Keratinocyte (primary cell): ENCODE results near the gene RAB4B. TPM values are rescaled to one million over a fixed set of nuclear protein-coding genes. Genes with fewer than 3 reads are reported as not detected.

Source experiments
- DNase-seq: peaks from one replicate; pipeline ENCODE4 v3.0.0-alpha.2; 2011; ENCODE audit warnings: low read depth, missing footprints, low spot score
- FAIRE-seq: peaks from 2 replicates; lab custom pipeline; 2011; peaks lifted over from hg19 to GRCh38; lab: Jason Lieb, UNC
- H2AFZ ChIP-seq: 2 replicates; pipeline ENCODE4 v1.6.0; 2012; ENCODE audit warnings: low read length, control low read depth, inconsistent platforms; ENCODE audit not compliant: control insufficient read depth
- H3K27ac ChIP-seq: 2 replicates; pipeline ENCODE4 v1.5.1; 2011; ENCODE audit warnings: low read length; ENCODE audit not compliant: control insufficient read depth, insufficient read depth
- H3K27me3 ChIP-seq: 3 replicates; pipeline ENCODE4 v1.6.0; 2011; ENCODE audit warnings: low read length; ENCODE audit not compliant: control insufficient read depth, insufficient read depth; ENCODE audit errors: extremely low read depth
- H3K36me3 ChIP-seq, 2 experiments: 2 replicates in 1 of 2; 3 replicates in 1 of 2; pipeline ENCODE4 v1.5.1; 2011; ENCODE audit warnings: low read length in 2 of 2, mild to moderate bottlenecking in 1 of 2; ENCODE audit not compliant: control insufficient read depth in 2 of 2, insufficient read depth in 2 of 2; ENCODE audit errors: extremely low read depth in 1 of 2
- H3K4me1 ChIP-seq: 3 replicates; pipeline ENCODE4 v1.5.1; 2011; ENCODE audit warnings: low read length; ENCODE audit not compliant: control insufficient read depth, insufficient read depth; ENCODE audit errors: extremely low read depth
- H3K4me2 ChIP-seq: 3 replicates; pipeline ENCODE4 v1.6.0; 2011; ENCODE audit warnings: low read depth, low read length; ENCODE audit not compliant: control insufficient read depth, insufficient read depth; ENCODE audit errors: extremely low read depth
- H3K4me3 ChIP-seq, 3 experiments: fragments of 200-600 bp in 1 of 3; sonication (generic) in 1 of 3; 2 replicates in 2 of 3; 3 replicates in 1 of 3; pipeline ENCODE4 v1.5.1; 2011 to 2016; ENCODE audit warnings: low read length in 3 of 3, mild to moderate bottlenecking in 3 of 3, control low read depth in 2 of 3, inconsistent platforms in 1 of 3, low read depth in 1 of 3, mixed read lengths in 1 of 3, mixed run types in 1 of 3, moderate library complexity in 1 of 3; ENCODE audit not compliant: control insufficient read depth in 2 of 3, insufficient read depth in 2 of 3; ENCODE audit errors: extremely low read depth in 1 of 3
- H3K79me2 ChIP-seq: 2 replicates; pipeline ENCODE4 v1.6.0; 2012; ENCODE audit warnings: low read length; ENCODE audit not compliant: control insufficient read depth, insufficient read depth
- H3K9ac ChIP-seq: 3 replicates; pipeline ENCODE4 v1.6.0; 2011; ENCODE audit warnings: low read length; ENCODE audit not compliant: control insufficient read depth, insufficient read depth; ENCODE audit errors: extremely low read depth
- H3K9me1 ChIP-seq: 3 replicates; pipeline ENCODE4 v1.6.0; 2011; ENCODE audit warnings: low read length; ENCODE audit not compliant: control insufficient read depth, insufficient read depth; ENCODE audit errors: extremely low read depth
- H3K9me3 ChIP-seq: 2 replicates; pipeline ENCODE4 v1.5.1; 2012; ENCODE audit warnings: low read depth, low read length; ENCODE audit not compliant: control insufficient read depth
- H4K20me1 ChIP-seq: 3 replicates; pipeline ENCODE4 v1.6.0; 2011; ENCODE audit warnings: low read length; ENCODE audit not compliant: control insufficient read depth, insufficient read depth; ENCODE audit errors: extremely low read depth
- EZH2 ChIP-seq: IDR thresholded peaks from one replicate; pipeline ENCODE4 v1.6.1; 2012; ENCODE audit warnings: inconsistent platforms, mild to moderate bottlenecking, low read length, moderate library complexity
- dilution Hi-C: fragments of 300-500 bp; cut with MboI; formaldehyde crosslinking; loops from one replicate; pipeline ENCODE4 v1.7.0; 2020; ENCODE audit warnings: low sequenced_read_pairs; ENCODE audit not compliant: extremely low pct_ligation_motif_present
- polyA plus RNA-seq, 5 experiments: library from polyadenylated mRNA; depleted of rRNA in 3 of 5; stranded (reverse) in 3 of 5; stranded (forward) in 1 of 5; unstranded in 1 of 5; fragments of >200 nt; gene quantifications; 1 replicate in 1 of 5; 2 replicates in 3 of 5; 3 replicates in 1 of 5; pipeline versions ENCODE4 v1.2.1 to v1.2.3, GENCODE V29; 2011 to 2012; ENCODE audit warnings: missing spikeins in 2 of 5, low read depth in 1 of 5, low replicate concordance in 1 of 5
- TF ChIP-seq, protein P1 (sequence below), 3 experiments: IDR thresholded peaks in 1 of 3; conservative IDR thresholded peaks in 1 of 3; optimal IDR thresholded peaks in 1 of 3; 2 replicates in 2 of 3; 3 replicates in 1 of 3; pipeline versions ENCODE3 to v1.5.1; 2011; ENCODE audit warnings: low read length in 3 of 3, mild to moderate bottlenecking in 3 of 3, moderate library complexity in 2 of 3, control low read depth in 1 of 3, inconsistent platforms in 1 of 3; ENCODE audit not compliant: insufficient read depth in 2 of 3; ENCODE audit errors: extremely low read depth in 1 of 3

Gene RAB4B
- polyA plus RNA-seq, 1 donor (not counting 4 experiments of a cell fraction or from before 2014, with no cell fraction given): 15.0 TPM

DNA sequence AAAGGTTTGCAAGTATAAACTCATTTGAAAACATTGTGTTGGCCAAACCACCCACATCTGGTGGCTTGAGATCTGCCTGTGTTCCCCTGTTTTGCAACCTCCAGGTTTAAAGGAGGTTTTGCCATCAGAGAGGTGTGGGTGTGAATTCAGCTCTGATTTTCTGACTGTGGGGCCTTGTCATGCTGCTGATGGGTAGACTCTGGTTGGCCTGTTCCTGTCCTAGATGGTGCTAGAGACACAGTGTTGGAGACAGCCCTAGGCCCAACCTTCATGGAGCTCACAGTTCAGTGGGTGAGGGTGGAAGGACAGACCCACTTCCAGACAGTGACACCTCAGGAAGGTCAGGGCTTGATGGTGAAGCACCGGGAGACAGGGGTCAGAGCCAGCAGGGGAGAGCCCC, 7.5 kb downstream of the RAB4B start:
- Histone ChIP-seq H3K27ac (no peak overlapping the region), H3K9me1 (no peaks in the 10 kb centered on the region), H3K4me1 (no peaks in the 10 kb centered on the region), H3K4me2 (no peak overlapping the region), H3K9ac (no peak overlapping the region), H4K20me1 (no peaks in the 10 kb centered on the region), H3K79me2 (no peaks in the 10 kb centered on the region), H3K36me3 (peaks cover 2 to 3% of the 10 kb centered on the region in 2 experiments), H3K4me3 (no peak overlapping the region), H3K9me3 (no peaks in the 10 kb centered on the region), H3K27me3 (no peaks in the 10 kb centered on the region), H2AFZ (no peak overlapping the region)
- FAIRE-seq: no peak
- dilution Hi-C loops: no loop called here
- no peak for DNase-seq
- no peak for TF ChIP-seq EZH2
- TF ChIP-seq, protein P1, sequence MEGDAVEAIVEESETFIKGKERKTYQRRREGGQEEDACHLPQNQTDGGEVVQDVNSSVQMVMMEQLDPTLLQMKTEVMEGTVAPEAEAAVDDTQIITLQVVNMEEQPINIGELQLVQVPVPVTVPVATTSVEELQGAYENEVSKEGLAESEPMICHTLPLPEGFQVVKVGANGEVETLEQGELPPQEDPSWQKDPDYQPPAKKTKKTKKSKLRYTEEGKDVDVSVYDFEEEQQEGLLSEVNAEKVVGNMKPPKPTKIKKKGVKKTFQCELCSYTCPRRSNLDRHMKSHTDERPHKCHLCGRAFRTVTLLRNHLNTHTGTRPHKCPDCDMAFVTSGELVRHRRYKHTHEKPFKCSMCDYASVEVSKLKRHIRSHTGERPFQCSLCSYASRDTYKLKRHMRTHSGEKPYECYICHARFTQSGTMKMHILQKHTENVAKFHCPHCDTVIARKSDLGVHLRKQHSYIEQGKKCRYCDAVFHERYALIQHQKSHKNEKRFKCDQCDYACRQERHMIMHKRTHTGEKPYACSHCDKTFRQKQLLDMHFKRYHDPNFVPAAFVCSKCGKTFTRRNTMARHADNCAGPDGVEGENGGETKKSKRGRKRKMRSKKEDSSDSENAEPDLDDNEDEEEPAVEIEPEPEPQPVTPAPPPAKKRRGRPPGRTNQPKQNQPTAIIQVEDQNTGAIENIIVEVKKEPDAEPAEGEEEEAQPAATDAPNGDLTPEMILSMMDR (optimal IDR thresholded peaks at IDR 0.05 in 1 of 3, IDR thresholded peaks at IDR 0.05 in 1 of 3, conservative IDR thresholded peaks at IDR 0.05 in 1 of 3; ENCODE audit: extremely low read depth in 1 of 3, insufficient read depth in 2 of 3, low read length in 3 of 3): no peak

DNA sequence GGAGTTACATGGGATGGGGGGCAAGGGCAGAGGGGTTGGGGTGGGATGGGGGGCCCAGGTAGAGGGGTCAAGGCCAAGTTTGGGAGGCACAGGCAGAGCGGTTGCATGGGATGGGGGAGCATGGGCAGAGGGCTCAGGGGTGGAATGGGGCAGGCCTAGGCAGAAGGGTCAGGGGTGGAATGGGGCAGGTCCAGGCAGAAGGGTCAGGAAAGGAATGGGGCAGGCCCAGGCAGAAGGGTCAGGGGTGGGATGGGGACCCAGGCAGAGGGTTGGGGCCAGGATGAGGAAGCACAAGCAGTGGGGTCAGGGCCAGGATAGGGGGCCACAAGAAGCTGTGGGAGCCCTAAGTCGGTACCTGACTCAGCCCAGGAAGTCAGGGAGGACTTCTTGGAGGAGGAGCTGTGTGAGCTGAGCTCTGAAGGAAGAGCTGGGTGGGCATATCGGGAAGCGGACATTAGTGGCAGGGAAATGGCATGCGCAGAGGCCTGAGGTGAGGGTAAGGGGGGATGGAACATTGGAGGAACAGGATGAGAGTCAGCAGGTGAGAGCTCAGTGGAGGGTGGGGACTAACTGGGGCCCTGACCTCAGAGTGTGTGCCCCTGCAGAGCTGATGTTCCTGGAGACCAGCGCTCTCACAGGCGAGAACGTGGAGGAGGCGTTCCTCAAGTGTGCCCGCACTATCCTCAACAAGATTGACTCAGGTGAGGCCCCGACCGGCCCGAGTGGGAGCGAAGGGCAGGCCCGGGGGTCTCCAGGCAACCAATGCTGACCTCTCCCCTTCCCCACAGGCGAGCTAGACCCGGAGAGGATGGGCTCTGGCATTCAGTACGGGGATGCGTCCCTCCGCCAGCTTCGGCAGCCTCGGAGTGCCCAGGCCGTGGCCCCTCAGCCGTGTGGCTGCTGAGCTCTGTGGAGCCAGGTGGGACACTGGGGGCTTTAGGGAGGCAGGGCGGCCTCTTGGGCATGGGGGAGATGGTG, 8.3 kb downstream of the RAB4B start:
- Histone ChIP-seq H3K27me3 (no peaks in the 10 kb centered on the region), H3K9me1 (no peaks in the 10 kb centered on the region), H3K4me1 (no peaks in the 10 kb centered on the region), H3K9ac (no peak overlapping the region), H3K27ac (no peak overlapping the region), H2AFZ (no peak overlapping the region), H4K20me1 (no peaks in the 10 kb centered on the region), H3K4me3 (no peak overlapping the region), H3K36me3 (peaks cover 2 to 3% of the 10 kb centered on the region in 2 experiments), H3K4me2 (no peak overlapping the region), H3K79me2 (no peaks in the 10 kb centered on the region), H3K9me3 (no peaks in the 10 kb centered on the region)
- DNase-seq: no peak
- TF ChIP-seq, protein P1 (optimal IDR thresholded peaks at IDR 0.05 in 1 of 3, IDR thresholded peaks at IDR 0.05 in 1 of 3, conservative IDR thresholded peaks at IDR 0.05 in 1 of 3; ENCODE audit: extremely low read depth in 1 of 3, insufficient read depth in 2 of 3, low read length in 3 of 3): no peak
- TF ChIP-seq EZH2: no peak
- FAIRE-seq: no peak
- dilution Hi-C loops: no loop called here
